ENCODE data around the gene RGS6.

GRCh38 chr14:72591391-72591790, 659.2 kb downstream of the RGS6 start:
- TF ChIP-seq CTCF (conservative IDR thresholded peaks at IDR 0.05) (no peak), ZFX (IDR thresholded peaks at IDR 0.05) (no peak)
